OCI-LY3 (cell line): ENCODE measurements around the gene FLT1.

ENCODE experiments used
- CTCF ChIP-seq: fragments of 200-600, 300-600 bp; sonication (generic); IDR thresholded peaks from 2 replicates; pipeline ENCODE4 v1.5.1; 2014; ENCODE audit warnings: antibody characterized with exemption, low read length, low read depth
- EZH2phosphoT487 ChIP-seq: fragments of 200-600 bp; shearing (Covaris generic); IDR thresholded peaks from 2 replicates; pipeline ENCODE4 v1.6.1; 2018; ENCODE audit warnings: antibody characterized with exemption, mixed run types, low read depth

- no peak for TF ChIP-seq CTCF
- no peak for TF ChIP-seq EZH2phosphoT487
Measured at GRCh38 chr13:28408235-28408848, 86.6 kb downstream of the FLT1 start.
